Colonic mucosa (tissue), 4 donors: Measurements from ENCODE around the gene ACVR1B. TPM values are rescaled to one million over a fixed set of nuclear protein-coding genes. Genes with fewer than 3 reads are reported as not detected.

ENCODE experiments used
- DNase-seq: peaks from one replicate; pipeline ENCODE4 v3.0.0-alpha.2; 2020
- H3K27ac ChIP-seq: fragments of 200-600 bp; one replicate; pipeline ENCODE4 v1.8.0; 2021
- H3K27me3 ChIP-seq: fragments of 200-600 bp; one replicate; pipeline ENCODE4 v1.8.0; 2021
- H3K36me3 ChIP-seq: fragments of 200-600 bp; one replicate; pipeline ENCODE4 v1.8.0; 2021
- H3K4me1 ChIP-seq: fragments of 200-600 bp; one replicate; pipeline ENCODE4 v1.8.0; 2021; ENCODE audit warnings: mild to moderate bottlenecking
- H3K4me3 ChIP-seq: fragments of 200-600 bp; one replicate; pipeline ENCODE4 v1.8.0; 2021
- H3K9ac ChIP-seq, 2 donors: one replicate each; pipeline ENCODE4 v1.7.0; 2013; ENCODE audit warnings: control low read depth in 2 of 2, low read depth in 2 of 2, low read length in 2 of 2
- H3K9me3 ChIP-seq: fragments of 200-600 bp; one replicate; pipeline ENCODE4 v1.8.0; 2021
- CTCF ChIP-seq: fragments of 200-600 bp; IDR thresholded peaks from one replicate; pipeline ENCODE4 v1.8.0; 2022; ENCODE audit warnings: antibody characterized with exemption, mild to moderate bottlenecking
- intact Hi-C: fragments of 100-400 bp; cut with DNase I; formaldehyde crosslinking; loops from one replicate; pipeline ENCODE4 v1.14.1; 2022
- total RNA-seq, 2 donors: library from RNA; stranded (reverse); fragmentation: NEBNext Ultra II Directional in 1 of 2; extraction: Animal tissue kit (Norgen Biotek cat#: 25700) in 1 of 2; gene quantifications; one replicate each; pipeline ENCODE4 v1.2.1, GENCODE V29; 2021
- donor health status: healthy.
- donor health status: DM: no; HTN: no; CAD: no.
- donor health status: DM: no; HTN: no; CAD: no.

ACVR1B gene
- total RNA-seq, 2 donors from 2014 or later = 56.0 to 63.0 TPM

- peaks cover 8% of the 10 kb centered on the region for H3K4me1 ChIP-seq
- H3K9ac ChIP-seq = no peak overlapping the region
- DNase-seq = no peak
- no peaks in the 10 kb centered on the region for H3K27me3 ChIP-seq
- intact Hi-C loops = no loop called here
- no peaks in the 10 kb centered on the region for H3K9me3 ChIP-seq
- no peaks in the 10 kb centered on the region for H3K36me3 ChIP-seq
- no peak overlapping the region for H3K4me3 ChIP-seq
- no peak for TF ChIP-seq CTCF
- H3K27ac ChIP-seq = no peak overlapping the region
These were observed 12.0 kb downstream of the ACVR1B start for GRCh38 chr12:51963477-51963876.

- Histone ChIP-seq H3K36me3 (no peaks in the 10 kb centered on the region), H3K9me3 (no peaks in the 10 kb centered on the region), H3K4me1 (peaks cover 6% of the 10 kb centered on the region), H3K27me3 (no peaks in the 10 kb centered on the region), H3K27ac (no peak overlapping the region), H3K9ac (peak overlapping the region in 1 of 2 donors; percentile 8), H3K4me3 (no peak overlapping the region)
- DNase-seq = no peak
- no peak for TF ChIP-seq CTCF
- intact Hi-C loops = no loop called here
These were observed 18.1 kb downstream of the ACVR1B start for GRCh38 chr12:51969643-51970042.

GRCh38 chr12:51970904-51971646, 19.6 kb downstream of the ACVR1B start:
- no peak overlapping the region for H3K4me3 ChIP-seq
- DNase-seq = no peak
- no peaks in the 10 kb centered on the region for H3K9me3 ChIP-seq
- H3K36me3 ChIP-seq = peaks cover 4% of the 10 kb centered on the region
- no peak overlapping the region for H3K27ac ChIP-seq
- no peaks in the 10 kb centered on the region for H3K27me3 ChIP-seq
- no peak overlapping the region for H3K9ac ChIP-seq
- intact Hi-C loops = no loop called here
- peak; percentile 47 for TF ChIP-seq CTCF
- H3K4me1 ChIP-seq = peaks cover 6% of the 10 kb centered on the region

- no peaks in the 10 kb centered on the region for H3K9me3 ChIP-seq
- peaks cover 10% of the 10 kb centered on the region for H3K36me3 ChIP-seq
- H3K4me3 ChIP-seq = no peak overlapping the region
- no peak for DNase-seq
- peaks cover 6% of the 10 kb centered on the region for H3K4me1 ChIP-seq
- peak overlapping the region; percentile 14 for H3K27ac ChIP-seq
- no peak for TF ChIP-seq CTCF
- H3K9ac ChIP-seq = no peak overlapping the region
- no peaks in the 10 kb centered on the region for H3K27me3 ChIP-seq
- intact Hi-C loops = no loop called here
These were observed 20.4 kb downstream of the ACVR1B start for GRCh38 chr12:51971679-51972421.

GRCh38 chr12:51972422-51972812, 20.9 kb downstream of the ACVR1B start:
- no peak overlapping the region for H3K9ac ChIP-seq

More at GRCh38 chr12:51972422-51972812, 20.9 kb downstream of the ACVR1B start:
- Histone ChIP-seq H3K9me3 (no peaks in the 10 kb centered on the region), H3K27me3 (no peaks in the 10 kb centered on the region), H3K27ac (peak overlapping the region; percentile 14), H3K4me3 (no peak overlapping the region), H3K4me1 (peaks cover 6% of the 10 kb centered on the region), H3K36me3 (peaks cover 11% of the 10 kb centered on the region)
- no peak for DNase-seq
- intact Hi-C loops = no loop called here
- TF ChIP-seq CTCF = no peak
